Large intestine (tissue), 3 donors: ENCODE measurements around the gene CYB561A3. TPM values are rescaled to one million over a fixed set of nuclear protein-coding genes. Genes with fewer than 3 reads are reported as not detected.
"Not testable (repeated sequence)": the region's sequence is repeated elsewhere in the genome, so short reads cannot be mapped to it uniquely, and the experiment has no call there.

Source experiments
- DNase-seq, 2 donors: peaks; one replicate each; pipeline versions ENCODE4 v3.0.0 to v3.0.0-alpha.2; 2013
- H3K27ac ChIP-seq: one replicate; pipeline ENCODE4 v1.5.1; 2013; ENCODE audit warnings: low read length
- H3K27me3 ChIP-seq: 2 replicates; pipeline ENCODE4 v1.6.1; 2013; ENCODE audit warnings: low read length; ENCODE audit not compliant: control insufficient read depth, insufficient read depth
- H3K36me3 ChIP-seq: 2 replicates; pipeline ENCODE4 v1.6.1; 2013; ENCODE audit warnings: low read length; ENCODE audit not compliant: control insufficient read depth, insufficient read depth
- H3K4me1 ChIP-seq: one replicate; pipeline ENCODE4 v1.6.1; 2013; ENCODE audit warnings: low read length; ENCODE audit not compliant: control insufficient read depth, insufficient read depth
- H3K4me3 ChIP-seq: one replicate; pipeline ENCODE4 v1.5.1; 2013; ENCODE audit warnings: low read length
- H3K9me3 ChIP-seq: one replicate; pipeline ENCODE4 v1.6.1; 2013; ENCODE audit warnings: mild to moderate bottlenecking, low read depth, low read length, moderate library complexity; ENCODE audit not compliant: control insufficient read depth
- WGBS: methylation state at CpG from one replicate; pipeline ENCODE4 v1.1.5; 2013; ENCODE audit warnings: low lambda C conversion rate; ENCODE audit not compliant: insufficient coverage; 5-methylcytosine and 5-hydroxymethylcytosine counted together
- polyA plus RNA-seq: library from polyadenylated mRNA; unstranded; fragments of 120-200 nt; gene quantifications from one replicate; pipeline ENCODE4 v1.2.1, GENCODE V29; 2013

The CYB561A3 gene
- polyA plus RNA-seq, 1 donor, result 31.1 TPM

DNA sequence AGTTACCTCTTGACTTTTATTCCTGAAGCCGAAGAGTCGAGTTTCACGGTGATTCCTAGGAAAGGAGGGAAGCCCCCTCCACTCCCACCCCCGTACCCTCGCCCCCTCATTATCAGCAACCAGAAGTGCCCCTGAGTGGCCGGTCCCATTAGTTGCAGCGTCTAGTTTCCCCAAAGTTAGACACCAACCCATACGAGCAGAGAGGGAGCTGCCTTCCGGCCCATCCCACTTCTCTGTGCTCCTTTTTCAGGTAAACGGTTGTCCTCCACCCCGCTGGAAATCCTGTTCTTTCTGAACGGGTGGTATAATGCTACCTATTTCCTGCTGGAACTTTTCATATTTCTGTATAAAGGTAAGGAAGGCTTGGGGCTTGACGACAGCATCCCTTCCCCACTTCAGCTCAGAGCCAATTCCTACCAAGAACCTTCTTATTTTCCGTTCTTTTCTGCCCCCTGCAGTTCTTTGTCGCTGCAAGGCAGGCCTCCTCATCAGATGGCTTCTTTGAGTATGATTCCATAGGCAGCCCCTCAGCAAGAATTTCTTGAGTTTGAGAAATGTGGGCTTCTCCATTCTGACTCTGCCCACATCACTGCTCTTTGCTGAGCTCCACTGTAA, 31.4 kb upstream of the CYB561A3 start:
- Histone ChIP-seq H3K4me1 (peaks cover 9% of the 10 kb centered on the region), H3K9me3 (no peaks in the 10 kb centered on the region), H3K36me3 (peaks cover 21% of the 10 kb centered on the region), H3K27me3 (no peaks in the 10 kb centered on the region), H3K4me3 (peak overlapping the region; percentile 73), H3K27ac (peak overlapping the region; percentile 84)
- peak; percentile 8 to 38 for DNase-seq
- WGBS, result 0% methylated on average over 1 of the region's 15 CpGs

DNA sequence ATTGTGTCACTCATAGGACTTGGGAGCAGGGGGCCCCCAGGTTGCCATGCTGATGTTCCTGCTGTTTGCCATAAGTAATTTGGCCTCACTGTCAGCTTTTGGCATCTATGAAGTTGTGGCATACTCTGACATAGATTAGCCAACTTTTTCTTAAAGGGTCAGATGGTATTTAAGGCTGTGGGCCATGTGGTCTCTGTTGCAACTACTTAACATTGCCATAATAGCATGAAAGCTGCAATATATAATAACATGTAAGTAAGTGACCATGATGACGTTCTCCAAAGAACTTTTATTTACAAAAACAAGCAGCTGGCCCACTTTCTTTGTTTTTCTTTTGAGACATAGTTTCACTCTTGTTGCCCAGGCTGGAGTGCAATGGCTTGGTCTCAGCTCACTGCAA, 28.5 kb upstream of the CYB561A3 start:
- Histone ChIP-seq H3K4me3 (no peak overlapping the region), H3K27ac (no peak overlapping the region), H3K4me1 (peaks cover 9% of the 10 kb centered on the region), H3K27me3 (no peaks in the 10 kb centered on the region), H3K36me3 (peaks cover 8% of the 10 kb centered on the region), H3K9me3 (no peaks in the 10 kb centered on the region)
- DNase-seq, result no peak
- WGBS, result 71% methylated on average over 1 of the region's 1 CpG

DNA sequence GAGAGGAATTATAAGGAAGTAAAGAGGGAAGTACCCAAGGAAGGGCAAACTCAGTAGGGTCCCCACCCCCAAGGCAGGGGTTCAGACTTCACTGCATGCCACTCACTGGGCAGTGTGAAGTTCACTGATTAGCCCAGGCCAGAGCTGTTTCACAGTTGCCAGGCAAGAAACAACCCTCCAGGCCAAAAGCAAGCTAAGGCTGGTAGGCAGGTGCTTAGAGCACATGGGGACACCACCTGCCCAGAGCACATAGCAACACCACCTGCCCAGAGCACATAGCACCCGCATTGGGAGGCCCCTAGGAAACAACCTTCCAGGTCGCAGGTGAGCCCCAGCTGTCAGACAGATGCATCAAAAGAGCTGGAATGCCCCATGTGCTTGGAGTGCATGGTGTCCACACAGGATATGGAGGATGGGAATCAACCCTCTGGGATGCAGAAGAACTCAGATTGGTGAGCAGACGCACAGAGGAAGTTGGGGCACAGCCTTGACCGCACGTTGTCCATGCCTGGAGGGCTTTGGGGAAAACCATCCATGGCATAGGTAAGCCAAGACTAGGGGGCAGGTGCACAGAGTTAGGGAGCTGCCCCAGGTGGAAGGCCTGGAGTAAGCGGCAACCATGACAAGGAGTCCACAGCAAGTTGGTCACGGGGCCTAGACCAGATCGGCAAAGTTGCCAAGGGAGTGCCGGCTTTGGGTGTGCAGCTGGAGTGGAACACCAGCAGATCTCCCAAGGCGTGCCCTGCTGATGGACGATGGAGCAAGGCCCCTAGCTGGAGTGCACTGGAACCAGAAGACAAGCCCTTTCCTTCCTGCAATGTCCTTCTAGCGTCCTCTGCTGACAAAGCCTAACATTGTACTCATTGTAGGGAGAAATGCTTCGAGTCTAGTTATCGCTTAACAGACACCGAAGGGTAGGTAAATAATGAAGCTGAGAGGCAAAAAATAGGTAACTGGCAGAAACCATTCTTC, 22.9 kb upstream of the CYB561A3 start:
- no peak for DNase-seq
- no peak overlapping the region for H3K4me3 ChIP-seq
- 80% methylated on average over 2 of the region's 15 CpGs for WGBS
- no peak overlapping the region for H3K27ac ChIP-seq
- H3K27me3 ChIP-seq, result no peaks in the 10 kb centered on the region
- H3K36me3 ChIP-seq, result no peaks in the 10 kb centered on the region
- H3K9me3 ChIP-seq, result no peaks in the 10 kb centered on the region
- no peaks in the 10 kb centered on the region for H3K4me1 ChIP-seq

DNA sequence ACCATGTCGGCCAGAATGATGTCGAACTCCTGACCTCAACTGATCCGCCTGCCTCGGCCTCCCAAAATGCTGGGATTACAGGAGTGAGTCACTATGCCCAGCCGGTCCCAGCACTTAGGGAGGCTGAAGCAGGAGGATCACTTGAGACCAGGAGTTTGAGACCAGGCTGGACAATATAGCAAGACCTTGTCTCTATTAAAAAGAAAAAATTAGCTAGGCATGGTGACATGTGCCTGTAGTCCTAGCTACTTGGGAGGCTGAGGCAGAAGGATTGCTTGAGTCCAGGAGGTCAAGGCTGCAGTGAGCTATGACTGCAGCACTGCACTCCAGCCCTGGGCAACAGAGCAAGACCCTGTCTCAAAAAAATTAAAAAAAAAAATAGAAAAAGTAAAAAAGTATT, 22.2 kb upstream of the CYB561A3 start:
- not testable (repeated sequence) for H3K27me3 ChIP-seq, H3K27ac ChIP-seq, H3K4me3 ChIP-seq, H3K36me3 ChIP-seq, H3K4me1 ChIP-seq, H3K9me3 ChIP-seq, DNase-seq
- WGBS, result no CpG with 5 or more reads among the region's 5 CpGs

DNA sequence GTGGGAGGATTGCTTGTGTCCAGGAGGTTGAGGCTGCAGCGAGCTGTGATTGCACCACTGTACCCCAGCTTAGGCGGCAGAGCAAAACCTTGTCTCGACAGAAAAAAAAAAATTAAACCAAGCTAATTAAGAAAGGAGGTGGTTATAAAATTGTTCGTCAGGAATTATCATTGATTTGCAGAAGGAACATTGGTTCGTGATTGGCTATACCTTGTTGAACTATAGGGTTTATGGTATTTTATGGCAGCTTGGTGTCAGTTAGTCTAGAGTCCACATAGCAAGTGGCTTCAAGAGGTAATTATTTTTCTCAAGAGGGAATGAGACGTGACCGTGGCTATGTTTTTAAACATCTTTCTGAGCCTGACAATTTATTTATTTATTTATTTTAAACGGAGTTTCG, 19.2 kb upstream of the CYB561A3 start:
- 38% methylated on average over 3 of the region's 9 CpGs for WGBS
- DNase-seq, result peak in 1 of 2 donors; percentile 55
- no peak overlapping the region for H3K27ac ChIP-seq

DNA sequence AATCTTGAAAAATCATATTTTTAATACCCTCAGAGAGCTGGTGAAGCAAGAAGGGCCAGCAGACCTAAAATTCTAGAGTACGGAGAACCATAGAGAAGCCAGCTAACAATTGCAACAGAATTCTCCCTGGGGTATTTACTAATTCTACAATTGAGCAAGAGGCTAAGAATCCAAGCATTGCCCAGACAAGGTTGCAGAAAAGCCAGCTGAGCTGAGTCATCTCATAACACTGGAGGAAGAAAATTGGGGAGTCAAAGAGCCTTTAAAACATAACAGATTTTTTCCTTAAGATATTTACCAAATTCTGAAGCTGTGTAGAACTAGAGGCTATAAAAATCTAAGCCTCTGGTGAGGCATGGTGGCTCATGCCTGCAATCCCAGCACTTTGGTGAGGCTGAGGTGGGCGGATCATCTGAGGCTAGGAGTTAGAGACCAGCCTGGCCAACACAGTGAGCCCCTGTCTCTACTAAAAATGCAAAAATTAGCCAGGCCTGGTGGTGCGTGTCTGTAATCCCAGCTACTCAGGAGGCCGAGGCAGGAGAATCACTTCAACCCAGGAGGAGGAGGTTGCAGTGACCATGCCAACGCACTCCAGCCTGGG, 17.1 kb upstream of the CYB561A3 start:
- no peak overlapping the region for H3K27ac ChIP-seq
- H3K27me3 ChIP-seq, result no peaks in the 10 kb centered on the region
- H3K9me3 ChIP-seq, result no peaks in the 10 kb centered on the region
- no peak overlapping the region for H3K4me3 ChIP-seq
- H3K36me3 ChIP-seq, result no peaks in the 10 kb centered on the region
- no peaks in the 10 kb centered on the region for H3K4me1 ChIP-seq
- no peak for DNase-seq
- WGBS, result 100% methylated on average over 1 of the region's 5 CpGs

More for the DNA sequence above, 19.2 kb upstream of the CYB561A3 start:
- H3K4me1 ChIP-seq, result no peaks in the 10 kb centered on the region
- no peaks in the 10 kb centered on the region for H3K9me3 ChIP-seq
- no peak overlapping the region for H3K4me3 ChIP-seq
- H3K36me3 ChIP-seq, result no peaks in the 10 kb centered on the region
- no peaks in the 10 kb centered on the region for H3K27me3 ChIP-seq

DNA sequence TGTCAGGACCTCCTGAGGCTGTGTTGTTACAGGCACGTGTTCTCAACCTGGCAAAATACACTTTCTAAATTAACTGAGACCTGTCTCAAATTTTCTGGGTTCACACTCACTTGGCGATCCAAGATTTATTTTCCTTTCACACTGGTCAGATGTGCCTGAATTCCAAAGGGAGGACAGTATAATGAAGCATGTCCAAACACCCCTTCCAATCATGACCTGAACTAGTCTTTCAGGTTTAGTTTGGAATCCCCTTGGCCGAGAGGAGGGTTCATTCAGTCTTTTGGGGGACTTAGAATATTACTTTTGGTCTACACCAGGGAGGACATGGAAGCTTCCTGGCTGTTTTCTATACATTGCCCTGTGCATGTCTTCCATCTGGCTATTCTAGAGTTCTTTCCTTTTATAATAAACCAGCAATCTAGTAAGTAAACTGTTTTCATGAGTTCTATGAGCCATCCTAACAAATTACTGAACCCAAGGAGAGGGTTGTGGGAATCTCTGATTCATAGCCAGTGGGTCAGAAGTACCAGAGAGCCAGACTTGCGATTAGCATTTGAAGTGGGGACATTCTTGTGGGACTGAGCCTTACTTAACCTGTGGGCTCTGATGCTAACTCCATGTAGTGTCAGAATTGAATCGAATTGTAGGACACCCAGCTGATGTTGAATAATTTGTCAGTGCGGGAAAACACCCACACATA, 15.9 kb upstream of the CYB561A3 start:
- no peak overlapping the region for H3K4me3 ChIP-seq
- H3K36me3 ChIP-seq, result no peaks in the 10 kb centered on the region
- no CpG with 5 or more reads among the region's 6 CpGs for WGBS
- no peaks in the 10 kb centered on the region for H3K4me1 ChIP-seq
- no peak overlapping the region for H3K27ac ChIP-seq
- no peak for DNase-seq
- no peaks in the 10 kb centered on the region for H3K27me3 ChIP-seq
- no peaks in the 10 kb centered on the region for H3K9me3 ChIP-seq

DNA sequence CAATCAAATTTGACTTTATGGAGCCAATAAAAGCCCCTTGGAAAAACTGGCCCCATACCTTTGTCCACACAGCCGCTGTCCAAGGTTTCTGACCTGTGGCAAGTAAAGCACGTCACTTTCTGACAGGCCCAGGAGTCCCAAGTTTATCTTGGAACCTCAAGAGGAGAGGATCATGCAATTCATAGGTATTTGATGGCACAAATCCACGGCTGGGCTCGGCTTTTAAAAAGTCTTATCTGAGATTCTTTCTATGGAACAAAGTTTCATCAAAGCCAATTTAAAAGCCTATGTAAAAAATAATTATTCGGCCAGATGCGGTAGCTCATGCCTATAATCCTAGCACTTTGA, 14.1 kb upstream of the CYB561A3 start:
- no peak for DNase-seq
- no peaks in the 10 kb centered on the region for H3K4me1 ChIP-seq
- H3K9me3 ChIP-seq, result no peaks in the 10 kb centered on the region
- no peak overlapping the region for H3K4me3 ChIP-seq
- H3K27me3 ChIP-seq, result no peaks in the 10 kb centered on the region
- H3K27ac ChIP-seq, result no peak overlapping the region
- peaks cover 3% of the 10 kb centered on the region for H3K36me3 ChIP-seq
- 100% methylated on average over 1 of the region's 6 CpGs for WGBS

DNA sequence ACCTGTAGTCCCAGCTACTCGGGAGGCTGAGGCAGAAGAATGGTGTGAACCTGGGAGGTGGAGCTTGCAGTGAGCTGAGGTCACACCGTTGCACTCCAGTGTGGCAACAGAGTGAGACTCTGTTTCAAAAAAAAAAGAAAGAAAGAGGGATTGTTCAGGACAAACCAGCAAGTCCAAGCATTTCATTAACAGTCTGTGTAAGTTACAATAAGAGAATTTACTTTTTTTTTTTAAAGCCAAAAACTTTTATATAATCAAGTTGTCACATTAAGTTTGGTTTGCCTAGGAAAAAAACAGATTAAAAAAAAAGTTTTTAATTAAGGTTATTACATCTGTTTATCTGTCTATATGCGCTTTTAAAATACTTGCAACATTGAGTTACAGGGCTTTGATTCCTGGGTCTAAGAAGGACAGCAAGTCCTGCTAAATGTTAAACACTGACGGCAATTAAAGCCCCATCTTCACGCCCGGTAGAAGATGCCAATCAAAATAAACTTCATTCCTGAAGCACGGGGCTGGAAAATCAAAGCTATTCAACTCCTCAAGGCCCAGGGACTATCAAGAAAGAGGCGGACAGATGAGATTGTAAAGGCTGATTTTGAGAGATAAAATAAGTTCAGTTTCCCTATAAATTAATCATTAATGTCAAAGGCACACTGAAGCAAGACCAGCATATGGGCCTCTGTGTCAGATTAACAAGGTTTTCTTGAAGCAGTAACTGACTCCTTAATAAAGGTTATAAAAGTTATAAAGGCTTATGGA, 11.2 kb upstream of the CYB561A3 start:
- H3K36me3 ChIP-seq, result peaks cover 27% of the 10 kb centered on the region
- no peaks in the 10 kb centered on the region for H3K27me3 ChIP-seq
- H3K27ac ChIP-seq, result no peak overlapping the region
- no peak for DNase-seq
- H3K4me1 ChIP-seq, result no peaks in the 10 kb centered on the region
- no peaks in the 10 kb centered on the region for H3K9me3 ChIP-seq
- H3K4me3 ChIP-seq, result no peak overlapping the region
- no CpG with 5 or more reads among the region's 8 CpGs for WGBS
